ENCODE measurements around the gene VMP1. TPM values are rescaled to one million over a fixed set of nuclear protein-coding genes. Genes with fewer than 3 reads are reported as not detected.

VMP1 gene
- total and polyA plus RNA-seq, 4 donors, result 46.4 to 118 (median 71.6) TPM

DNA sequence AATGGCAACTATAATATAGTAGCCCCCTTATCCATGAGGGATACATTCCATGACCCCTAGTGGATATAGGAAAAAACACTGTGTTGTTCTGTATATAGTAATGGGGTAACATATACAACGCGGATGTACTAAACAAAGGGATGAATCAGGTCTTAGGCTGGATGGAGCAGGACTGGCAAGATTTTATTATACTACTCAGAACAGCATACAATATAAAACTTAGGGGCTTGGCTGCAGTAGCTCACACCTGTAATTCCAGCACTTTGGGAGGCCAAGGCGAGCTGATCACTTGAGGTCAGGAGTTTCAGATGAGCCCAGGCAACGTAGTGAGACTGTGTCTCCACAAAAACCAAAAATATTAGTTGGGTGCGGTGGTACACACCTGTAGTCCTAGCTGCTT lies 26.8 kb downstream of the VMP1 start:
- no peaks in the 10 kb centered on the region for H3K4me1 ChIP-seq (ENCODE audit: control insufficient read depth in 4 of 4, insufficient read depth in 4 of 4, low read length in 3 of 4)
- H3K9me3 ChIP-seq (ENCODE audit: control insufficient read depth in 4 of 4, low read length in 3 of 4), result no peaks in the 10 kb centered on the region
- no peaks in the 10 kb centered on the region for H3K27me3 ChIP-seq (ENCODE audit: control insufficient read depth in 4 of 4, insufficient read depth in 4 of 4, low read length in 3 of 4)
- no peak overlapping the region for H3K27ac ChIP-seq (ENCODE audit: low read depth in 1 of 2, low read length in 2 of 2)
- no peak overlapping the region for H3K9ac ChIP-seq (ENCODE audit: low read depth in 1 of 2, low read length in 2 of 2)
- DNase-seq (ENCODE audit: low spot score), result no peak
- H3K36me3 ChIP-seq (ENCODE audit: control insufficient read depth in 4 of 4, insufficient read depth in 3 of 4, low read depth in 1 of 4, low read length in 3 of 4), result peaks cover 3 to 15% (median 11%) of the 10 kb centered on the region in 4 donors
- H3K4me3 ChIP-seq (ENCODE audit: low read depth in 1 of 3, low read length in 3 of 3), result no peak overlapping the region
- no peak for TF ChIP-seq NR2F2 (IDR thresholded peaks at IDR 0.05)
- TF ChIP-seq, protein P1, sequence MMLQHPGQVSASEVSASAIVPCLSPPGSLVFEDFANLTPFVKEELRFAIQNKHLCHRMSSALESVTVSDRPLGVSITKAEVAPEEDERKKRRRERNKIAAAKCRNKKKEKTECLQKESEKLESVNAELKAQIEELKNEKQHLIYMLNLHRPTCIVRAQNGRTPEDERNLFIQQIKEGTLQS (IDR thresholded peaks at IDR 0.05), result no peak
- TF ChIP-seq HNF4G (IDR thresholded peaks at IDR 0.05), result no peak
- TF ChIP-seq, protein P2, sequence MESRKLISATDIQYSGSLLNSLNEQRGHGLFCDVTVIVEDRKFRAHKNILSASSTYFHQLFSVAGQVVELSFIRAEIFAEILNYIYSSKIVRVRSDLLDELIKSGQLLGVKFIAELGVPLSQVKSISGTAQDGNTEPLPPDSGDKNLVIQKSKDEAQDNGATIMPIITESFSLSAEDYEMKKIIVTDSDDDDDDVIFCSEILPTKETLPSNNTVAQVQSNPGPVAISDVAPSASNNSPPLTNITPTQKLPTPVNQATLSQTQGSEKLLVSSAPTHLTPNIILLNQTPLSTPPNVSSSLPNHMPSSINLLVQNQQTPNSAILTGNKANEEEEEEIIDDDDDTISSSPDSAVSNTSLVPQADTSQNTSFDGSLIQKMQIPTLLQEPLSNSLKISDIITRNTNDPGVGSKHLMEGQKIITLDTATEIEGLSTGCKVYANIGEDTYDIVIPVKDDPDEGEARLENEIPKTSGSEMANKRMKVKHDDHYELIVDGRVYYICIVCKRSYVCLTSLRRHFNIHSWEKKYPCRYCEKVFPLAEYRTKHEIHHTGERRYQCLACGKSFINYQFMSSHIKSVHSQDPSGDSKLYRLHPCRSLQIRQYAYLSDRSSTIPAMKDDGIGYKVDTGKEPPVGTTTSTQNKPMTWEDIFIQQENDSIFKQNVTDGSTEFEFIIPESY (IDR thresholded peaks at IDR 0.05), result no peak
- TF ChIP-seq RAD21 (IDR thresholded peaks at IDR 0.05), result no peak
- no peak for TF ChIP-seq EGR1 (IDR thresholded peaks at IDR 0.05; ENCODE audit: low read depth in 2 of 2)
- TF ChIP-seq, protein P3, sequence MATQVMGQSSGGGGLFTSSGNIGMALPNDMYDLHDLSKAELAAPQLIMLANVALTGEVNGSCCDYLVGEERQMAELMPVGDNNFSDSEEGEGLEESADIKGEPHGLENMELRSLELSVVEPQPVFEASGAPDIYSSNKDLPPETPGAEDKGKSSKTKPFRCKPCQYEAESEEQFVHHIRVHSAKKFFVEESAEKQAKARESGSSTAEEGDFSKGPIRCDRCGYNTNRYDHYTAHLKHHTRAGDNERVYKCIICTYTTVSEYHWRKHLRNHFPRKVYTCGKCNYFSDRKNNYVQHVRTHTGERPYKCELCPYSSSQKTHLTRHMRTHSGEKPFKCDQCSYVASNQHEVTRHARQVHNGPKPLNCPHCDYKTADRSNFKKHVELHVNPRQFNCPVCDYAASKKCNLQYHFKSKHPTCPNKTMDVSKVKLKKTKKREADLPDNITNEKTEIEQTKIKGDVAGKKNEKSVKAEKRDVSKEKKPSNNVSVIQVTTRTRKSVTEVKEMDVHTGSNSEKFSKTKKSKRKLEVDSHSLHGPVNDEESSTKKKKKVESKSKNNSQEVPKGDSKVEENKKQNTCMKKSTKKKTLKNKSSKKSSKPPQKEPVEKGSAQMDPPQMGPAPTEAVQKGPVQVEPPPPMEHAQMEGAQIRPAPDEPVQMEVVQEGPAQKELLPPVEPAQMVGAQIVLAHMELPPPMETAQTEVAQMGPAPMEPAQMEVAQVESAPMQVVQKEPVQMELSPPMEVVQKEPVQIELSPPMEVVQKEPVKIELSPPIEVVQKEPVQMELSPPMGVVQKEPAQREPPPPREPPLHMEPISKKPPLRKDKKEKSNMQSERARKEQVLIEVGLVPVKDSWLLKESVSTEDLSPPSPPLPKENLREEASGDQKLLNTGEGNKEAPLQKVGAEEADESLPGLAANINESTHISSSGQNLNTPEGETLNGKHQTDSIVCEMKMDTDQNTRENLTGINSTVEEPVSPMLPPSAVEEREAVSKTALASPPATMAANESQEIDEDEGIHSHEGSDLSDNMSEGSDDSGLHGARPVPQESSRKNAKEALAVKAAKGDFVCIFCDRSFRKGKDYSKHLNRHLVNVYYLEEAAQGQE (IDR thresholded peaks at IDR 0.05), result no peak
- TF ChIP-seq, protein P4, sequence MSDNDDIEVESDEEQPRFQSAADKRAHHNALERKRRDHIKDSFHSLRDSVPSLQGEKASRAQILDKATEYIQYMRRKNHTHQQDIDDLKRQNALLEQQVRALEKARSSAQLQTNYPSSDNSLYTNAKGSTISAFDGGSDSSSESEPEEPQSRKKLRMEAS (IDR thresholded peaks at IDR 0.05), result no peak
- TF ChIP-seq JUND (IDR thresholded peaks at IDR 0.05), result no peak
- no peak for TF ChIP-seq FOXA1 (IDR thresholded peaks at IDR 0.05)
- no peak for TF ChIP-seq SP1 (IDR thresholded peaks at IDR 0.05)
- no peak for TF ChIP-seq GABPA (IDR thresholded peaks at IDR 0.05 in 1 of 2, conservative IDR thresholded peaks at IDR 0.05 in 1 of 2)
- TF ChIP-seq, protein P5, sequence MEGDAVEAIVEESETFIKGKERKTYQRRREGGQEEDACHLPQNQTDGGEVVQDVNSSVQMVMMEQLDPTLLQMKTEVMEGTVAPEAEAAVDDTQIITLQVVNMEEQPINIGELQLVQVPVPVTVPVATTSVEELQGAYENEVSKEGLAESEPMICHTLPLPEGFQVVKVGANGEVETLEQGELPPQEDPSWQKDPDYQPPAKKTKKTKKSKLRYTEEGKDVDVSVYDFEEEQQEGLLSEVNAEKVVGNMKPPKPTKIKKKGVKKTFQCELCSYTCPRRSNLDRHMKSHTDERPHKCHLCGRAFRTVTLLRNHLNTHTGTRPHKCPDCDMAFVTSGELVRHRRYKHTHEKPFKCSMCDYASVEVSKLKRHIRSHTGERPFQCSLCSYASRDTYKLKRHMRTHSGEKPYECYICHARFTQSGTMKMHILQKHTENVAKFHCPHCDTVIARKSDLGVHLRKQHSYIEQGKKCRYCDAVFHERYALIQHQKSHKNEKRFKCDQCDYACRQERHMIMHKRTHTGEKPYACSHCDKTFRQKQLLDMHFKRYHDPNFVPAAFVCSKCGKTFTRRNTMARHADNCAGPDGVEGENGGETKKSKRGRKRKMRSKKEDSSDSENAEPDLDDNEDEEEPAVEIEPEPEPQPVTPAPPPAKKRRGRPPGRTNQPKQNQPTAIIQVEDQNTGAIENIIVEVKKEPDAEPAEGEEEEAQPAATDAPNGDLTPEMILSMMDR (IDR thresholded peaks at IDR 0.05; ENCODE audit: low read depth, low read length, missing input control), result no peak
- no peak for TF ChIP-seq FOXA2 (IDR thresholded peaks at IDR 0.05)
- no peak for TF ChIP-seq YY1 (IDR thresholded peaks at IDR 0.05)
- no peak for TF ChIP-seq HNF4A (conservative IDR thresholded peaks at IDR 0.05)
- 90% methylated on average over 5 of the region's 5 CpGs for WGBS

DNA sequence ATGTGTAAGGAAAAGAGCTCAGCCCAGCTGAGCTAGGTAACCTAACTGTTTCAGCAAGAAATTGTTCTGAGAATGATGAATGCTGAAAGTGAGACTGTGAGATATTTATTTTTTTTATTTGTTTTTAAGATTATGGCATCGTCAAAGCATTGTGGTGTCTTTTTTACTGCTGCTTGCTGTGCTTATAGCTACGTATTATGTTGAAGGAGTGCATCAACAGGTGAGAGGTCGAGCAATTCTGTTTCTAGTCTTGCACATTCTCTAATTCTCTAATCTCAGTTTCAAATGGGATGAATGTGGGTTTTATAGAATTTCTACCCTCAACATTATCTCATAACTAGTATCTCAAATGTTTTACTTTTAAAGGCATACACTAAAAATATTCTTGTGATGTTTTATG lies 29.9 kb downstream of the VMP1 start:
- no peaks in the 10 kb centered on the region for H3K4me1 ChIP-seq (ENCODE audit: control insufficient read depth in 4 of 4, insufficient read depth in 4 of 4, low read length in 3 of 4)
- 89% methylated on average over 3 of the region's 3 CpGs for WGBS
- no peak overlapping the region for H3K9ac ChIP-seq (ENCODE audit: low read depth in 1 of 2, low read length in 2 of 2)
- no peak for DNase-seq (ENCODE audit: low spot score)
- TF ChIP-seq RXRA (IDR thresholded peaks at IDR 0.05) (no peak), SP1 (IDR thresholded peaks at IDR 0.05) (no peak), HNF4G (IDR thresholded peaks at IDR 0.05) (no peak), YY1 (IDR thresholded peaks at IDR 0.05) (no peak), EGR1 (IDR thresholded peaks at IDR 0.05; ENCODE audit: low read depth in 2 of 2) (no peak), GABPA (IDR thresholded peaks at IDR 0.05 in 1 of 2, conservative IDR thresholded peaks at IDR 0.05 in 1 of 2) (no peak)
- TF ChIP-seq, protein P4 (IDR thresholded peaks at IDR 0.05), result no peak
- TF ChIP-seq, protein P2 (IDR thresholded peaks at IDR 0.05), result no peak
- no peaks in the 10 kb centered on the region for H3K27me3 ChIP-seq (ENCODE audit: control insufficient read depth in 4 of 4, insufficient read depth in 4 of 4, low read length in 3 of 4)
- no peak overlapping the region for H3K4me3 ChIP-seq (ENCODE audit: low read depth in 1 of 3, low read length in 3 of 3)
- H3K27ac ChIP-seq (ENCODE audit: low read depth in 1 of 2, low read length in 2 of 2), result no peak overlapping the region
- no peaks in the 10 kb centered on the region for H3K9me3 ChIP-seq (ENCODE audit: control insufficient read depth in 4 of 4, low read length in 3 of 4)
- H3K36me3 ChIP-seq (ENCODE audit: control insufficient read depth in 4 of 4, insufficient read depth in 3 of 4, low read depth in 1 of 4, low read length in 3 of 4), result peaks cover 3 to 17% (median 12%) of the 10 kb centered on the region in 4 donors

Data from liver (tissue), 9 donors.